NOMO-1 treated with DMSO at 0.1 percent for 48 hours (cell line): Measurements from ENCODE around the gene RPL14.
"Not testable (repeated sequence)": the region's sequence is repeated elsewhere in the genome, so short reads cannot be mapped to it uniquely, and the experiment has no call there.

Experiments
- DNase-seq: peaks from one replicate; lab custom pipeline; 2025; ENCODE audit not compliant: unreplicated experiment; lab: John Stamatoyannopoulos, UW

RPL14 gene

DNA sequence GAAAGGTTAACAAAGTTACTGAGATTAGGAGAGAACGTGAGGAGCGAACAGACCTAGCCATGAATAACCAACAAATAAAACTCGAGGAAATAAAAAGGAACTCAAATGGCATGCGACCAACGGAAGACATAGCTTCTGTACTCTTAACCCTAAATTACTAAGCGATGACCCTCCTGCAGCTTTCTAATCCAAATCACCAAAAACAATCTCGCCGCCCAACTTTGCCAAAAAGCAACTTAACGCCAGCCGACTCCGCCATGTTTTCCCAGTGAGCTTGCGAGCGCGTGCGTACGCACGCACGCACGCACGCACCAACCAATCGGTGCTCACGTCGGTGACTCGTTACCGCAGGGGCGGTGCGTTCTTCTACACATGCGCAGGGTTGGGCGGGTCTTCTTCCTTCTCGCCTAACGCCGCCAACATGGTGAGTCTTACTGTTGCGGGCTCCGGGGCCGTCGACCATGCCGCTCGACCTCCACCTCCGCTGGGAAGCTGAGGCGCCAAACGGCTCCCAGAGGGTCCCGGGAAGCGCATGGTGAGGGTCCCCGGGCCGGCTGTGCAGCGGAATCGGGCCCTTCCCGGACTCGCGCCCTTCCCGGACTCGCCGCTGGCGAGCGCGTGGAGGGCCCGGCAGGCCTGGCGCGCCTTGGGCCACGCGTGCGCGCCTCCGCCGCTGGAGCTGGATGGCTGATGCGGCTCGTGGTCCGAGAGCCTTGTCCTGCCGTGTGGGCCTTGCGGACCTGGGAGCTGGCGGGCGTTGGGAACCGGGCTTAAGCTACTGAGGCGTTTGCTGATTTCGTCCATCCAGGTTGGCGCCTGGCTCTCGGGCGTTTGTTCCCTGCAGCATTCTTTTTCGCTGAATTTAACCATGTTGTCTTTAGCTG lies at the start of gene RPL14:
Gene RPL14, plus strand, starts transcription at position 400 of the 884 bp plus-strand sequence. Its CDS starts 133 bp downstream, at position 533.
- peak; percentile 88 for DNase-seq

DNA sequence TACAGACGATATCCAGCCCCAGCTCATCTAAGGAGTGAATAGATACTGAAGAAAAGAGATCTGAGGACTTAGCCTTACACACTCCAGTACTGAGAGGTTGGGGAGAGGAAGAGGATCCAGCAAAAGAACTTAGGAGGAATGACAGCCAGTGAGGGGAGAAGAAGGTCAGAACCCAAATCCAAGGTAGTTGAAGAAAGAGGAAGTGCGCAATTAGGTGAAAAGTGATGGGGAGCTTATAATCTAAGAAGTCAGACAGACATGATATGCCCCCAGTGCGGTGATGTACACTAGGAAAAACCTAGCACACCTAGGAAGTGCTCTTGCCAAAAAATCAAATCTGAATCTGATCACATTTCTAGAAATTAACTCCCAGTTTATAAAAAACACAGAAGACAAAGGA lies 49.5 kb upstream of the RPL14 start:
- DNase-seq: no peak

DNA sequence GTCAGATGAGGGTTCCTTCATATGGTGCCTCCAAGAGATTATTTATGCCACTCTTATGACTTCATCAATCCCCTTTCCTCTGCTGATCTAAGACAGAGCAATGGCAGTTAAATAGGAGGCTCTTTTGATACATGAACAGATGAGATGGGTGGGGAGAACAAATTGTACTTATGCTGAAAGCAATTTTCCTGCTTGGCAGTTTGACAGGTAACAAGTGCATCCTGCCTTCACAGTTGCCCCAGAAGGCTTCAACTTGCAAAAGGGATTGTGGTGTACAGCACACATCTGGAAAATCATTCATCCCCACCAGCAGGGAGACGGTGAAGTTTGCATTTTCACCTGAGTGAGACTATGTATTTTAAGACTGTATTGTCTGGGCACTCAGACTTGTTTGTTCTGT lies 42.9 kb upstream of the RPL14 start:
- DNase-seq: no peak

DNA sequence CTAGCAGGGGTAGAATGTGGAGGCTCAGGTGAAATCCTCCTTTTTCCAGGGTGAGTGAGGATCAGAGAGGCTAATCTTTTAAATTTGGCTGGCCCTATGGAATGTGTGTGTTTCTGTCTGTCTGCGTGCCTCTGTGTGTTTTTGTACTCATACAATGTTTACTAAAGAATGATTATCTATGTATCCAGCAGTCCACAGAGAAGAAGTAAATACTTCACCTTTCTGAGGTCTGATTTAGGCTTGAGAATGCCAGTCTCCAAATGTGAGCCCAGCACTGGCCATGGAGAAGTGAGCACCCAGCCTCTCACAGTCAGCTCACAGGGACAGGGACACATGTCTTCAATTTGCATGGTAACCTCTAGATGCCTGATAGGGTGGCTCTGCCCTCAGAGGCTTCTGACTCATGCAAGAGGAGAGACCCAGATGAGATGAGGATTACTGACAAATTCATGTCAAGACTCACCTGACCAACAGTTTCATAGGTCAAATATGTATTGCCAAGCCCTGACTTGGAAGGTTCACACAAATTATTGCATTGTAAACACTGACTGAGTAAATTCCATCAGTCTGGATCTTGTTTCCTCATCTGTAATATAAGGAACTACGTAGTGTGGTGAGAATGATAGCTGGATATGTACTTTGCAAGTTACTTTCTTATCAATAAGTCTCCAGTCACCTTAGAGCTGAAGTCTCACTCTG lies 39.1 kb upstream of the RPL14 start:
- DNase-seq: no peak

DNA sequence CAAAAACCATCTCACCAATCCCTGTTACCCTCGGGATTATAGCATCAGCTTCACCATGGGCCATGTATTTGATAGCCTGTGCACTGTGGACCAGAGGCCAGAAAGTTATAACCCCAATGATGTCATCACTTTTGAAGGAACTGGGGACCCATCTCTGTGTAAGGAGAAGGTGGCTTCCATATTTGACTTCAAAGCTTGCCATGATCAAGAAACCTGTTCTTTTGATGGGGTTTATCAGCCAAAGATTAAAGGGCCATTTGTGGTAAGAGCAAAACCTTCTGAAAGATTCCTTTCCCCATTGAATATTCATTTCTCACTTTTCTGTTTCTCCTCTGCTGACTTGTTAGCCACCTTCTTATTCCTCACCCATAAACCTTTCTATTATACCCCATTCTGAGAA lies 34.3 kb upstream of the RPL14 start:
- no peak for DNase-seq

DNA sequence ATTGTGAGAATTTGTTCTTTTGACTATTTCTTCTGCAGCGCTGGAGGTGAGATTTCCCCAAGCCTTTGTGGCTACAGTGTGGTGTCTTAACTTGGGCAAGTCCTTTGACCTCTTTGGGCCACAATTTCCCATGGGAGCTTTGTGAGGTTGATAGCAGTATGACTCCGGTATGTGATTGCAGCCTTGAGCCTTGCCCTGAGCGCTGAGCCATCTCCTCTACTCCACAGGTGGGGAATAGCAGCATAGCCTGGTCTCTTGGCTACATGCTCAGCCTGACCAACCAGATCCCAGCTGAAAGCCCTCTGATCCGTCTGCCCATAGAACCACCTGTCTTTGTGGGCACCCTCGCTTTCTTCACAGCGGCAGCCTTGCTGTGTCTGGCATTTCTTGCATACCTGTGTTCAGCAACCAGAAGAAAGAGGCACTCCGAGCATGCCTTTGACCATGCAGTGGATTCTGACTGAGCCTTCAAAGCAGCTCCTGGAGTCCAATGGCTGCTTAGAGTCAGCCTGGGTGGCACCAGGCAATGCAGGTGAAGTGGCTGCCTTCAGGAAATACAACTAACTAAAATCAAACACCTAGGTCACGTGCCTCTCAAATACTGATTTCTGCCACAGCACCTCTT lies 30.0 kb upstream of the RPL14 start:
- DNase-seq: no peak

DNA sequence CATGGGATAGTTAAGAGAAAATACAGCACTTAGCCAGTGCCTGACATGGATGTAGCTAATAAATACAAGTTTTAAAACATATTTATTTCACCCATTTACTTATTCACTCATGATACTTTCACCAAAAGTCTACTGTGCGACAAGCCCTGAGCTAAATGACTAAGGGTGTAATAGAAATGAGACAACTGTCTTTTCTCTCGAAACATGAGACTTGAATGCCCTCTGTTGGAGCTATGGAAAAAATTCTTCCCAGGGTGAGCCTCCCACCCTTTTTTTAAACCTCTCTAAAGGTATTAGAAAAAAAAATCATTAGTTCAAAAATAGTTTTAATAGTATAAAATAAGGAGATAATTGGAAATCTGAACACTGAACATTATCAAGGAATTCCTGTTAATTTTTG lies 24.3 kb upstream of the RPL14 start:
- no peak for DNase-seq

DNA sequence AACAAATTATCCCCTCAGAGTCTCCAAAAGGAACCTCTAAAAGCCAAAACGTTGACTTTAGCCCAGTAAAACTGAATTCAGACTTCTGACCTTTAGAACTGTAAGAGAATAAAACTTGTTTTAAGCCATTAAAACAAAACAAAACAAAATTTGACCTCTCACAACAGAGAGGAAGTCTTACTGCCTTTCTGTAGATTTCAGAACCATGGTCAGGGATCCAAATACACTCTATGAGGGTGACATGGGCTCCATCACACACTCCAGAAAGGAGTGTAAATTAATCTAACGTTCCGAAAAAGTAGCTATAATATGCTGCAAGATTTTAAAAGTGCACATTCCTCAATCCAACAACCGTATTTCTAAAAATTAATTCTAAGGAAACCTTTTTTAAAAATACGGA lies 19.2 kb upstream of the RPL14 start:
- DNase-seq: no peak

DNA sequence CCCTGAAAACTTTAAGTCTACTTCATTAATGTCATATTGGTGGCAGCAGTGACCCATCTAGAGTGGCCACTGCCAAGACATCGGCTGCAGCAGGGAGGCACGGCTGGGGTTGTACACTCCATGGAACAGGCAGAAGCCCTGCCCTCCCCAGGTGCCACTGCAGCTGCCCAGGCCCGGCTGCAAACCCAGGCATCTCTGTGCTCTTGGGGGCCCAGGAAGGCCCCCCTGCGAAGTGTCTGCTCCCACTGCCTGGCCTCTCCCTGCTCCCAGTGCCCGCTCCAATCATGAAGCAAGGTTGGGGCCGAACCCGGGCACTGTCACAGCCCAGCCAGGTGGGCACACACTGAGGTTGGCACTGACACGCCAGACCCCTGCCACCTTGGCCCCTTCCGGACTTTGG lies 12.1 kb upstream of the RPL14 start:
- no peak for DNase-seq

DNA sequence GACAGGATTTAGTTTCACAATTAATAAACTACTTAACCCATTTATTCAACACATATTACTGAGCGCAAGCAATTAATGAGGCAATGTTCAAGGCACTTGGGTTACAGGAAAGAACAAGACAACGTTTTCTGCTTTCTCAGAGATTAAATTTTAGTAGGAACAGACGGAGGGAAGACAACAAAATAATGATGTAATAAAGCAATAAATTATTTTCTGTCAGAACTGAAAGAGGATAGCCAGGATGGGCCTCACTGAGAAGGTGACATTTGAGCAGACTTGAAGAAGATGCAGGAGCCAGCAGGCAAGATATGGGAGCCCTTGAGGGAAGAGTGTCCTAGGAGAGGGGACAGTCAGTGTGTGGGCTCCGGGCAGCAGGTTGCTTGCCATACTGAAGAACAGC lies 11.3 kb upstream of the RPL14 start:
- no peak for DNase-seq

DNA sequence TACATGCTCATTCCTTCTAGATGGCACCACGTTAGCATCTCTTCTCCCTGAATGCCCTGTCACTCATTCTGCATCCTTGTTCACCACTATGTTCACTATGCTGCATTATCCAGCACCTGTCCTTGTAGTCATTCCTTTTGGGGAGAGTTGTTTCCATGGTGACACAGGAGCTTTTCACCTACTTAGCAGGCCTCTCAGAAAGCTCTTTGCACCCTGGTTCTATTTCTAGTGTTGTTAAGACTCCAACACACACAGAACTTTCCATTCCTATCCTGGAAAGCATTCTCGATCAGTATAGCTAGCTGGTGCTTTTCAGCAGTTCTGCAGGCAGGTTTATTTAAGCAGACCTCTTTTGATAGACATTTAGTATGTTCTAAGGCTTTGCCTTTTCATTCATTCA lies 6.7 kb upstream of the RPL14 start:
- DNase-seq: no peak

DNA sequence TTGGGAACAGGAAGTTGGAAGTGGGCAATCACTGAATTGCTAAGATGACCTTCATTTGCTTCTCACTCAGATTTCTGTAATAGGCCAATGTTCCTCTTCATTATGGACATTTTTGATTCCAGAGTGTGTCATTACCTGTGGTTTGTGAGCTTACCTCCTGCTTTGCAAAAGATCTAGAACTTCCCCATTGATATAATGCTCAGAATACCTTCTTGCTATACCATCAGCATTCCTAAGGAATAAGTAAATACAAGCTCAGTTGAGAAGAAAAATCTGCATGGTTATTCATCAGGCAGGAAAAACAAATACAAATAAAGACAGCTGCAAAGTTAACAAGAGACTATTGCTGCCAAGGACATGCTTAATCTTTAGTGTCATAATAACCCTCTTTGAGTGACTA lies 5.6 kb upstream of the RPL14 start:
- no peak for DNase-seq

DNA sequence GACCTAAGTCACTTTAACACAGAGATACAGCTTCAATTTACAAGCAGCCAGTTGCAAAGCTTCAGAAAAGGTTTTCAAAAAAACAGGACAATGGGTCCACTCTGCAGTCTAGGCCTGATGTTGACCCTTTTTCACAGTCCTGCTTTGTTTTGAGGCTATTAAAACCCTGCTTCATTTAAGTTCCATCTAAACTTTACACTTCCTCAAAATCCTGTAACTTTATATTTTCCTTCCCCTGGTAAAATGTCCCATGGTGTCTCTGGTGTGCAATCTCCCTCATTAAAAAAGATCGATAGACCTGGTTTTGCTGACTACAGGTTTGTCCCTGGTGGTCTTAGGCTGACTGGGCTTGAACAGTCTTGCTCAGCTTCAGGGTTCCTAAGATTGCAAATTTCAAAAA lies 5.1 kb upstream of the RPL14 start:
- peak; percentile 26 for DNase-seq

DNA sequence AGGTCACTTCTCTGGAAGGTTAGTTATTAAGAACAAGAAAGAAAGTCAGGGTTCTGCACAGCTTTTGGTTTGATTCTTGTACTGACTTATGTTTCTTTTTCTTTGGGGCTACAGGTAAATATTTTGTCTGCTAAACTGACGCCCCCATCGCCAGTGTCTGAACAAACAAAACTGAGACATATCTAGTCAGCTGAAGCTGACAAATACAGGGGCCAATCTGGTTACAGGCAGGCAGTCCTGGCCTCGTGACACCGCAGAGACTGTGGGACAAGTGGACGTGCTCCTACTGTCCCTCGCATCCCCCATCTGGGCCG lies 4.6 kb upstream of the RPL14 start:
- DNase-seq: no peak

DNA sequence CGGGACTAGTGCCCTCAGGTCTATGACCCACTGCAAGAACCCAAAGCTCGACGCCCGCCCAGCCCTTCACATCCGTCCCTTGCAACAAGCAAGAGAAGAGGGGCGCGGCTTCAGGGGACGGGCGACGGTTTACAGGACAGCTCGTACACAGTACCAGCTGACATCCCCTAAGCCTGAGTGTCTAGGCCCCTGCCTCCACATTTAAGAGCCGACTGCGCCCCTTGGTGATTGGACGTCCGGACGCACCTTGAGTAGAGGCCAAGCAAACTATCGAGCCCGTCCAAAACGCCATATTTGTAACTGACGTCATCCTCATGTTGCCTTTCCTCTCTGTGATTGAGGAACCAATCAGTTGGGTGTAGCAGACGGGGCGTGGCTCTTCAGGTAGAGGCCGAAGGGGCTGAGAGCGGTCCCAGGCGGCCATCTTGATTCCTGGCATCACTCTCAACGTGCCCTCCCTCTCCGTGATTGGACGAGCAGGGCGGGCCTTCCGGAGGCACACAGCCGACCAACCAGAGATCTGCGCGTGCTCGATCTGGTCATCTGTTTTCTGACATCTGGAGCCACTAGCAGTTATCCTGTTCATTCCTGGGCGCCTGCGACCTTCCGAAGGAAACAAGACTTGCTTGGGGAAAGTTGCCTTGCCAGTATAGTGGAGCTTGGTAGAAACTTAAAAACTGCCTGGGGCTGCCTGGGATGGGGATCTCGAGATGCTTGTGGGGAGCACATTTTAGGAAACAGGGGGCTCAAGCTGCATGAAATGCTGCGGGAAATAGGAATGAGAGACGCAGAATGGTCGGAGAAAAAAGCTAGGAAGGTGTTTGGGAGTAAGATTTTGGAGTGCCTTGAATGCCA lies 4.0 kb upstream of the RPL14 start:
- peak; percentile 100 for DNase-seq

DNA sequence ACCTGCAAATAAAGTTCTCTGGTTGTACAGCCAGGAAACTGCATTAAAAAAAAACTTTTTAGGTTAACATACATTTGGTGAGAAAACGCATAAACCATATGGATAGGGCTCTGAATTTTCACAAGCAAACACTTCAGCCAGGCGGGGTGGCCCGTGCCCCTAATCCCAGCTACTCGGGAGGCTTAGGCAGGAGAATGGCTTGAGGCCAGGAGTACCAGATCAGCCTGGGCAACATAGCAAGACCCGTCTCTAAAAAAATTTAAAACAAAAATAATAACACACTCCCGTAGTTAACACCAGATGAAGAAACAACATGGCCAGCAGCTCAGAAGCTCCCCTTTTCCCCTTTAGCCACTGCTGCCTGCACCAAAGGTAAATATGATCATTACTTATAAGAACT lies 3.2 kb upstream of the RPL14 start:
- DNase-seq: no peak

DNA sequence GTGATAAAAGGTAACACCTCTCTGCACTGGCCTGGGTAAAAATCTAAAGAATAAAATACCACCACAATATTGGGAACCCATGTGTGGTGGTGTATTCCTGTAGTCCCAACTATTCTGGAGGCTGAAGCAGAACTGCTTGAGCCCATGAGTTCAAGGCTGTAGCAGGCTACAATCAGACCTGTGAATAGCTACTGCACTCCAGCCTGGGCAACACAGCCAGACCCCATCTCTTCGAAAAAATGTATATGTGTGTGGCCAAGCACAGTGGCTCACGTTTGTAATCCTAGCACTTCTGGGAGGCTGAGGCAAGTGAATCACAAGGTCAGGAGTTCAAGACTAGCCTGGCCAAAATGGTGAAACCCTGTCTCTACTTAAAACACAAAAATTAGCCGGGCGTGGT lies 1.8 kb upstream of the RPL14 start:
- DNase-seq: no peak

DNA sequence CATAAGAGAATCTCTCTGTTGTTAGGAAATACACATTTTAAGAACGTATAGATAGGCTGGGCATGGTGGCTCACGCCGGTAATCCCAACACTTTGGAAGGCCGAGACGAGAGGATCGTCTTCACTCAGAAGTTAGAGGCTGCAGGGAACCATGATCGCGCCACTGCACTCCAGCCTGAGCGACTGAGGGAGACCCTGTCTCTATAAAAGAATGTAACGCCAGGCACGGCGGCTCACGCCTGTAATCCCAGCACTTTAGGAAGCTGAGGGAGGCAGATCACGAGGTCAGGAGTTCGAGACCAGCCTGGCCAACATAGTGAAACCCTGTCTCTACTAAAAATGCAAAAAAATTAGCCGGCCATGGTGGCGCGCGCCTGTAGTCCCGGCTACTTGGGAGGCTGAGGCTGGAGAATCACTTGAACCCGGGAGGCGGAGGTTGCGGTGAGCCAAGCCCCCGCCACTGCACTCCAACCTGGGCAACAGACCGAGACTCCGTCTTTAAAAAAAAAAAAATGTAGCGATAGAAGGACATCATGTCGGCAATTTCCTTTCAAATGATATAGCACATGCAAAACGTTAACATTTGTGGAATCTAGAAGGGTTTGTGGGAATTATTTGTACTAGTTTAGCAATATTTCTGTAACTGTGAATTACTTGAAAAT lies 730 bp upstream of the RPL14 start:
- no peak for DNase-seq

DNA sequence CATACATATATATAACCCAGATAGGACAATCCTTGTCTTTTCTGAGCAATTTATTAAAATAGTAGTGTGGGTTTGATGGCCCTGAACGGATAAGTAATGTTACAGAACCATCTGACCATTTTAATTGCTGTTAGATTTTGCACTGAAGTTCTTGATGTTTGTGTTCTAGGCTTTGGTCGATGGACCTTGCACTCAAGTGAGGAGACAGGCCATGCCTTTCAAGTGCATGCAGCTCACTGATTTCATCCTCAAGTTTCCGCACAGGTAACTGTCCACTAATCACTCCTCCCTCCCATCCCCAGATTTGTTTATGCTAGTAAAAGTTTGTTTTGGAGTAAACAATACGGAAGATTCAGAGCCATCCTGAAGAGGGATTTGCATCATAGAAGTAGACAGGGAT lies 1.3 kb downstream of the RPL14 start:
- DNase-seq: no peak

DNA sequence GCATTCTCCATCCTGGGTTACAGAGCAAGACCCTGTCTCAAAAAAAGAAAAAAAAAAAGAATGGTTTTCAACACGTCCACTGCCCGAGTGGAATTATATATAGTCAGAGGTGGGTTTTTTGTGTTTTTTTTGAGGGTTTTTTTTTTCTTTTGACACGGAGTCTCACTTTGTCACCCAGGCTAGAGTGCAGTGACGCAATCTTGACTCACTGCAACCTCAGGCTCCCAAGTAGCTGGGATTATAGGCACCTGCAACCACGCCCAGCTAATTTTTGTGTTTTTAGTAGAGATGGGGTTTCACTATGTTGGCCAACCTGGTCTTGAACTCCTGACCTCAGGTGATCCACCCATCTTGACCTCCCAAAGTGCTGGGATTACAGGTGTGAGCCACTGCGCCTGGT lies 3.3 kb downstream of the RPL14 start:
- DNase-seq: not testable (repeated sequence)

DNA sequence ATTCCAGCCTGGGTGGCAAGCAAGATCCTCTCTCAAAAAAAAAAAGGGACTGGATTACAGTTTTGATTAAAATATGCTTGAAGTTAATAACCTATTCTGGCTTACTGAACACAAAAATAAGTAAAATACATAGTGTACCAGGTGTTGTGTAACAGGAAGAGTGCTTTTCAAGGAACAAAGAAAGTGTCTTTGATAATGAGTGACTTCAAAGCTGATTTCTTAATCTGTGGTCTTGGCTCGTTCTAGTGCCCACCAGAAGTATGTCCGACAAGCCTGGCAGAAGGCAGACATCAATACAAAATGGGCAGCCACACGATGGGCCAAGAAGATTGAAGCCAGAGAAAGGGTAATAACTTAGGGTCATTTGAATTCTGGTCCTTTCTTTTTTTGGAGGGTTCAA lies 4.0 kb downstream of the RPL14 start:
- no peak for DNase-seq
